Neural progenitor cell (in vitro differentiated cells): Measurements from ENCODE around the gene HRCT1. TPM values are rescaled to one million over a fixed set of nuclear protein-coding genes. Genes with fewer than 3 reads are reported as not detected.

Experiments
- DNase-seq: peaks from one replicate; pipeline ENCODE4 v3.0.0-alpha.2; 2016; ENCODE audit warnings: low spot score
- H2AFZ ChIP-seq: fragments of 200-600 bp; sonication (generic); replicated peaks from 2 replicates; pipeline ENCODE4 v1.6.1; 2016; ENCODE audit warnings: antibody characterized with exemption
- H3F3A ChIP-seq: fragments of 200-600 bp; sonication (generic); 2 replicates; pipeline ENCODE4 v1.6.1; 2016; ENCODE audit warnings: antibody characterized with exemption, low read depth
- H3K27ac ChIP-seq: fragments of 200-600 bp; sonication (generic); 2 replicates; pipeline ENCODE4 v1.5.1; 2016; ENCODE audit warnings: mild to moderate bottlenecking
- H3K27me3 ChIP-seq: fragments of 200-600 bp; sonication (generic); 2 replicates; pipeline ENCODE4 v1.6.1; 2016; ENCODE audit warnings: mild to moderate bottlenecking, moderate library complexity
- H3K36me3 ChIP-seq: fragments of 200-600 bp; sonication (generic); 2 replicates; pipeline ENCODE4 v1.5.1; 2016
- H3K4me1 ChIP-seq: fragments of 200-600 bp; sonication (generic); 2 replicates; pipeline ENCODE4 v1.6.1; 2016; ENCODE audit warnings: mixed run types
- H3K4me2 ChIP-seq: fragments of 200-600 bp; sonication (generic); 2 replicates; pipeline ENCODE4 v1.6.1; 2016
- H3K4me3 ChIP-seq: fragments of 200-600 bp; sonication (generic); 2 replicates; pipeline ENCODE4 v1.5.1; 2016
- H3K79me2 ChIP-seq: fragments of 200-600 bp; sonication (generic); 2 replicates; pipeline ENCODE4 v1.6.1; 2016; ENCODE audit warnings: low read depth
- H3K9ac ChIP-seq: fragments of 200-600 bp; sonication (generic); 2 replicates; pipeline ENCODE4 v1.6.1; 2016
- H3K9me3 ChIP-seq: fragments of 200-600 bp; sonication (generic); 2 replicates; pipeline ENCODE4 v1.5.1; 2016; ENCODE audit warnings: low read depth
- H4K20me1 ChIP-seq: fragments of 200-600 bp; sonication (generic); 2 replicates; pipeline ENCODE4 v1.6.1; 2016; ENCODE audit warnings: low read depth
- H3K27ac Mint-ChIP-seq: 3 replicates; pipeline ENCODE4 v1.8.0; 2021; ENCODE audit warnings: mixed read lengths
- H3K27me3 Mint-ChIP-seq: 2 replicates; pipeline ENCODE4 v1.8.0; 2022; ENCODE audit warnings: low read depth, mild to moderate bottlenecking, inconsistent platforms, moderate library complexity, mixed read lengths; ENCODE audit not compliant: insufficient read depth
- H3K36me3 Mint-ChIP-seq: 3 replicates; pipeline ENCODE4 v1.8.0; 2021; ENCODE audit warnings: mixed read lengths
- H3K4me1 Mint-ChIP-seq: 3 replicates; pipeline ENCODE4 v1.8.0; 2021; ENCODE audit warnings: mixed read lengths
- H3K4me3 Mint-ChIP-seq: 3 replicates; pipeline ENCODE4 v1.8.0; 2021; ENCODE audit warnings: mild to moderate bottlenecking, moderate library complexity, mixed read lengths
- H3K9me3 Mint-ChIP-seq: 3 replicates; pipeline ENCODE4 v1.8.0; 2020; ENCODE audit warnings: mixed read lengths
- EZH2 ChIP-seq: fragments of 200-600 bp; sonication (generic); IDR thresholded peaks from 2 replicates; pipeline ENCODE4 v1.6.1; 2017; ENCODE audit warnings: antibody characterized with exemption, mild to moderate bottlenecking, moderate library complexity
- EZH2phosphoT487 ChIP-seq: fragments of 200-600 bp; sonication (generic); IDR thresholded peaks from 2 replicates; pipeline ENCODE4 v1.6.1; 2017; ENCODE audit warnings: antibody characterized with exemption
- total RNA-seq: library from RNA; depleted of rRNA; stranded (reverse); fragments of >200 nt; gene quantifications from 2 replicates; pipeline ENCODE4 v1.2.3, GENCODE V29; 2015; ENCODE audit warnings: low replicate concordance
- TF ChIP-seq, protein P1 (sequence below): fragments of 200-600 bp; sonication (generic); IDR thresholded peaks from 2 replicates; pipeline ENCODE4 v1.5.1; 2017; ENCODE audit warnings: antibody characterized with exemption, mild to moderate bottlenecking

Gene HRCT1
- total RNA-seq, 1 donor from 2014 or later, result not detected

GRCh38 chr9:35914301-35914807, 8.4 kb downstream of the HRCT1 start:
- peaks cover 17% of the 10 kb centered on the region for H3F3A ChIP-seq
- TF ChIP-seq EZH2 (no peak), EZH2phosphoT487 (no peak)
- TF ChIP-seq, protein P1, sequence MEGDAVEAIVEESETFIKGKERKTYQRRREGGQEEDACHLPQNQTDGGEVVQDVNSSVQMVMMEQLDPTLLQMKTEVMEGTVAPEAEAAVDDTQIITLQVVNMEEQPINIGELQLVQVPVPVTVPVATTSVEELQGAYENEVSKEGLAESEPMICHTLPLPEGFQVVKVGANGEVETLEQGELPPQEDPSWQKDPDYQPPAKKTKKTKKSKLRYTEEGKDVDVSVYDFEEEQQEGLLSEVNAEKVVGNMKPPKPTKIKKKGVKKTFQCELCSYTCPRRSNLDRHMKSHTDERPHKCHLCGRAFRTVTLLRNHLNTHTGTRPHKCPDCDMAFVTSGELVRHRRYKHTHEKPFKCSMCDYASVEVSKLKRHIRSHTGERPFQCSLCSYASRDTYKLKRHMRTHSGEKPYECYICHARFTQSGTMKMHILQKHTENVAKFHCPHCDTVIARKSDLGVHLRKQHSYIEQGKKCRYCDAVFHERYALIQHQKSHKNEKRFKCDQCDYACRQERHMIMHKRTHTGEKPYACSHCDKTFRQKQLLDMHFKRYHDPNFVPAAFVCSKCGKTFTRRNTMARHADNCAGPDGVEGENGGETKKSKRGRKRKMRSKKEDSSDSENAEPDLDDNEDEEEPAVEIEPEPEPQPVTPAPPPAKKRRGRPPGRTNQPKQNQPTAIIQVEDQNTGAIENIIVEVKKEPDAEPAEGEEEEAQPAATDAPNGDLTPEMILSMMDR, result no peak
- H3K27me3 ChIP-seq, result no peaks in the 10 kb centered on the region
- Mint-ChIP-seq H3K4me1 (peaks cover 8% of the 10 kb centered on the region), H3K4me3 (no peak overlapping the region), H3K27ac (no peak overlapping the region), H3K9me3 (no peaks in the 10 kb centered on the region), H3K27me3 (no peaks in the 10 kb centered on the region), H3K36me3 (no peaks in the 10 kb centered on the region)
- H3K9ac ChIP-seq, result no peak overlapping the region
- no peak overlapping the region for H2AFZ ChIP-seq
- no peaks in the 10 kb centered on the region for H3K4me1 ChIP-seq
- H3K9me3 ChIP-seq, result no peaks in the 10 kb centered on the region
- H3K36me3 ChIP-seq, result no peaks in the 10 kb centered on the region
- DNase-seq, result peak; percentile 74
- no peaks in the 10 kb centered on the region for H3K79me2 ChIP-seq
- H3K4me2 ChIP-seq, result no peak overlapping the region
- no peak overlapping the region for H3K27ac ChIP-seq
- no peaks in the 10 kb centered on the region for H4K20me1 ChIP-seq
- no peak overlapping the region for H3K4me3 ChIP-seq

GRCh38 chr9:35915681-35916294, 9.8 kb downstream of the HRCT1 start:
- H4K20me1 ChIP-seq, result no peaks in the 10 kb centered on the region
- no peak overlapping the region for H3K4me2 ChIP-seq
- H3K4me1 Mint-ChIP-seq, result peaks cover 3% of the 10 kb centered on the region
- no peak overlapping the region for H2AFZ ChIP-seq
- H3K4me3 Mint-ChIP-seq, result no peak overlapping the region
- no peaks in the 10 kb centered on the region for H3K79me2 ChIP-seq
- H3K27me3 ChIP-seq, result no peaks in the 10 kb centered on the region
- no peaks in the 10 kb centered on the region for H3K4me1 ChIP-seq
- H3K27me3 Mint-ChIP-seq, result no peaks in the 10 kb centered on the region
- H3K36me3 ChIP-seq, result no peaks in the 10 kb centered on the region
- peak overlapping the region; percentile 17 for H3K27ac Mint-ChIP-seq
- no peak overlapping the region for H3K4me3 ChIP-seq
- no peaks in the 10 kb centered on the region for H3K9me3 ChIP-seq
- no peaks in the 10 kb centered on the region for H3K9me3 Mint-ChIP-seq
- no peaks in the 10 kb centered on the region for H3K36me3 Mint-ChIP-seq
- H3F3A ChIP-seq, result peaks cover 17% of the 10 kb centered on the region
- no peak for DNase-seq
- TF ChIP-seq, protein P1, result no peak
- TF ChIP-seq EZH2 (no peak), EZH2phosphoT487 (no peak)
- H3K9ac ChIP-seq, result no peak overlapping the region
- no peak overlapping the region for H3K27ac ChIP-seq

- no peaks in the 10 kb centered on the region for H3K36me3 ChIP-seq
- Mint-ChIP-seq H3K27ac (no peak overlapping the region), H3K4me3 (no peak overlapping the region), H3K36me3 (no peaks in the 10 kb centered on the region), H3K9me3 (no peaks in the 10 kb centered on the region), H3K4me1 (no peaks in the 10 kb centered on the region), H3K27me3 (no peaks in the 10 kb centered on the region)
- H3K9me3 ChIP-seq, result no peaks in the 10 kb centered on the region
- no peaks in the 10 kb centered on the region for H3K27me3 ChIP-seq
- no peak for DNase-seq
- H2AFZ ChIP-seq, result no peak overlapping the region
- no peak overlapping the region for H3K27ac ChIP-seq
- H3K4me1 ChIP-seq, result no peaks in the 10 kb centered on the region
- H4K20me1 ChIP-seq, result no peaks in the 10 kb centered on the region
- no peak overlapping the region for H3K4me2 ChIP-seq
- H3K4me3 ChIP-seq, result no peak overlapping the region
- H3F3A ChIP-seq, result peaks cover 17% of the 10 kb centered on the region
- TF ChIP-seq, protein P1, result no peak
- TF ChIP-seq EZH2 (no peak), EZH2phosphoT487 (no peak)
- H3K79me2 ChIP-seq, result no peaks in the 10 kb centered on the region
- H3K9ac ChIP-seq, result no peak overlapping the region
Measured at GRCh38 chr9:35917261-35917660, 11.3 kb downstream of the HRCT1 start.
